Lung (tissue), 12 donors: ENCODE data around the gene PDZD2. TPM values are rescaled to one million over a fixed set of nuclear protein-coding genes. Genes with fewer than 3 reads are reported as not detected.
A peak's percentile ranks its signal among the peaks of the same experiment; 100 is the strongest.
"Not testable (repeated sequence)": the region's sequence is repeated elsewhere in the genome, so short reads cannot be mapped to it uniquely, and the experiment has no call there.

Experiments used
- ATAC-seq: fragments of 200-7000 bp; cut with Tn5 transposase; one replicate; pipeline ENCODE4 v1.9.1; 2020; ENCODE audit warnings: moderate number of reproducible peaks; ENCODE audit not compliant: insufficient read depth, low FRiP score
- DNase-seq, 3 donors: peaks; one replicate each; pipeline ENCODE4 v3.0.0-alpha.2; 2013 to 2017
- H3K27ac ChIP-seq, 2 donors: one replicate each; pipeline ENCODE4 v1.5.1; 2013; ENCODE audit warnings: mild to moderate bottlenecking in 2 of 2, moderate library complexity in 2 of 2, control low read depth in 1 of 2, inconsistent platforms in 1 of 2, low read depth in 1 of 2, low read length in 1 of 2
- H3K27me3 ChIP-seq, 3 donors: one replicate each; pipeline ENCODE4 v1.5.1; 2013; ENCODE audit warnings: low read length in 2 of 3; ENCODE audit not compliant: control insufficient read depth in 3 of 3, insufficient read depth in 3 of 3
- H3K36me3 ChIP-seq, 4 donors: one replicate each; pipeline ENCODE4 v1.5.1; 2013; ENCODE audit warnings: low read length in 4 of 4, mild to moderate bottlenecking in 1 of 4, moderate library complexity in 1 of 4; ENCODE audit not compliant: control insufficient read depth in 4 of 4, insufficient read depth in 4 of 4
- H3K4me1 ChIP-seq, 5 donors: one replicate each; pipeline ENCODE4 v1.5.1; 2013; ENCODE audit warnings: low read length in 5 of 5, mild to moderate bottlenecking in 2 of 5, moderate library complexity in 1 of 5; ENCODE audit not compliant: control insufficient read depth in 5 of 5, insufficient read depth in 5 of 5
- H3K4me3 ChIP-seq: one replicate; pipeline ENCODE4 v1.5.1; 2013; ENCODE audit warnings: mild to moderate bottlenecking, control low read depth, moderate library complexity
- H3K9ac ChIP-seq, 2 donors: one replicate each; pipeline ENCODE4 v1.5.1; 2013; ENCODE audit warnings: low read length in 2 of 2, control low read depth in 1 of 2; ENCODE audit not compliant: insufficient read depth in 1 of 2
- H3K9me3 ChIP-seq, 4 donors: one replicate each; pipeline ENCODE4 v1.5.1; 2013; ENCODE audit warnings: low read length in 3 of 4, mild to moderate bottlenecking in 1 of 4, moderate library complexity in 1 of 4; ENCODE audit not compliant: control insufficient read depth in 4 of 4, insufficient read depth in 3 of 4
- CTCF ChIP-seq: IDR thresholded peaks from 2 replicates; pipeline ENCODE4 v1.5.1; 2012; ENCODE audit warnings: mild to moderate bottlenecking; ENCODE audit errors: control extremely low read depth, extremely low read depth
- WGBS, 2 donors: extraction: QIAGEN DNeasy Blood & Tissue Kit; methylation state at CpG; one replicate each; pipeline ENCODE4 v1.1.7; 2013; 5-methylcytosine and 5-hydroxymethylcytosine counted together
- polyA plus RNA-seq, 2 donors: library from polyadenylated mRNA; stranded (reverse); fragments of 200-250 nt; gene quantifications; one replicate each; pipeline ENCODE4 v1.2.1, GENCODE V29; 2013
- total RNA-seq, 2 donors: library from RNA; depleted of rRNA in 1 of 2; stranded (reverse); fragments of >200 nt in 1 of 2; gene quantifications; one replicate each; pipeline ENCODE4 v1.2.1, GENCODE V29; 2014 to 2021
- donor health status: control.
- donor health status: control.
- donor health status: Bipolar disorder and iron deficiency.
- donor health status: healthy.
- donor health status: DM: yes; HTN: yes; CAD: no.

The PDZD2 gene
- total and polyA plus RNA-seq, 4 donors, result 9.2 to 56.3 (median 24.8) TPM

GRCh38 chr5:32014096-32014745 is 375.3 kb downstream of the PDZD2 start:
- DNase-seq (peak in 1 of 3 donors; percentile 33), ATAC-seq (no peak)
- no peak for TF ChIP-seq CTCF
- Histone ChIP-seq H3K4me3 (no peak overlapping the region), H3K27me3 (no peaks in the 10 kb centered on the region), H3K4me1 (peaks cover 0 to 47% (median 19%) of the 10 kb centered on the region in 5 donors), H3K27ac (no peak overlapping the region), H3K9me3 (no peaks in the 10 kb centered on the region), H3K9ac (no peak overlapping the region), H3K36me3 (peaks cover 0 to 6% (median 2%) of the 10 kb centered on the region in 4 donors)
- 75 to 82% methylated on average over 10 of the region's 10 CpGs for WGBS, 2 donors

GRCh38 chr5:32015262-32015661 is 376.3 kb downstream of the PDZD2 start:
- not testable (repeated sequence) for H3K9ac ChIP-seq, H3K4me3 ChIP-seq, H3K27me3 ChIP-seq, DNase-seq, ATAC-seq, H3K27ac ChIP-seq, H3K9me3 ChIP-seq, H3K36me3 ChIP-seq
- peaks cover 0 to 47% (median 19%) of the 10 kb centered on the region in 5 donors for H3K4me1 ChIP-seq
- WGBS, 2 donors, result 91 to 93% methylated on average over 9 of the region's 9 CpGs

GRCh38 chr5:32017692-32018367 is 378.9 kb downstream of the PDZD2 start:
- H3K27ac ChIP-seq, result peak overlapping the region in 1 of 2 donors; percentile 52
- DNase-seq (peak; percentile 64 to 92 (median 90)), ATAC-seq (peak; percentile 31)

More at GRCh38 chr5:32017692-32018367, 378.9 kb downstream of the PDZD2 start:
- H3K4me3 ChIP-seq, result no peak overlapping the region
- no peak for TF ChIP-seq CTCF
- H3K36me3 ChIP-seq, result peaks cover 0 to 3% (median 0%) of the 10 kb centered on the region in 4 donors
- no peak overlapping the region for H3K9ac ChIP-seq
- H3K4me1 ChIP-seq, result peaks cover 6 to 47% (median 19%) of the 10 kb centered on the region in 5 donors
- H3K27me3 ChIP-seq, result no peaks in the 10 kb centered on the region
- 50 to 69% methylated on average over 8 of the region's 8 CpGs for WGBS, 2 donors
- no peaks in the 10 kb centered on the region for H3K9me3 ChIP-seq
